NCI-H524 (cell line): Measurements from ENCODE around the gene TBR1.

Experiments used
- DNase-seq, 2 experiments: peaks; one replicate each; lab custom pipeline; 2025; lab: John Stamatoyannopoulos, UW

The TBR1 gene

DNA sequence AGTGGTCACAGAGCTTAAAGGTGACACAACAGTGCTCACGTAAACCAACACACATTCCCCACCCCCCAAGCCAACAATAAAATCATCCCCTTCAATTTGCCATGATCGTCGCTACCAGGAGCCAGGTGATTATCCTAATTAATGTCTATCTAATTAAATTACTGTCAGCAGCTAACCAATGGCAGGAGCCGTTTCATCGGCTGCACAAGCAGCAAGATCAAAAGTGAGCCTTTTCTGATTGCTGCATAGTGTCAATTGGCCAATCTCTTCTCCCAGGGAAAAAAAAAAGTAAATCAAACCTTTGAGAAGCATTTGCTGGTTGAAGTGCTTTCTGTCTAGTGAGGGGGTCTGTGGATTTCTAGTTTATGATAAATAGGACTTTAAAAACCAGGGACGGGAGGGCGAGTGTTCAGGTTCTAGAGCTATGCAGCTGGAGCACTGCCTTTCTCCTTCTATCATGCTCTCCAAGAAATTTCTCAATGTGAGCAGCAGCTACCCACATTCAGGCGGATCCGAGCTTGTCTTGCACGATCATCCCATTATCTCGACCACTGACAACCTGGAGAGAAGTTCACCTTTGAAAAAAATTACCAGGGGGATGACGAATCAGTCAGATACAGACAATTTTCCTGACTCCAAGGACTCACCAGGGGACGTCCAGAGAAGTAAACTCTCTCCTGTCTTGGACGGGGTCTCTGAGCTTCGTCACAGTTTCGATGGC lies at the start of gene TBR1:
Gene TBR1 (plus strand): TSS at position 311 of the 721 bp plus-strand sequence. CDS start 114 bp downstream, at position 425.
- DNase-seq: peak; percentile 27 to 51

GRCh38 chr2:161367675-161368074 lies 48.4 kb upstream of the TBR1 start:
- DNase-seq: no peak

- DNase-seq: no peak
Measured at GRCh38 chr2:161369311-161369710, 46.8 kb upstream of the TBR1 start.

GRCh38 chr2:161370981-161371380 lies 45.1 kb upstream of the TBR1 start:
- no peak for DNase-seq

GRCh38 chr2:161371869-161372268 lies 44.2 kb upstream of the TBR1 start:
- no peak for DNase-seq

DNA sequence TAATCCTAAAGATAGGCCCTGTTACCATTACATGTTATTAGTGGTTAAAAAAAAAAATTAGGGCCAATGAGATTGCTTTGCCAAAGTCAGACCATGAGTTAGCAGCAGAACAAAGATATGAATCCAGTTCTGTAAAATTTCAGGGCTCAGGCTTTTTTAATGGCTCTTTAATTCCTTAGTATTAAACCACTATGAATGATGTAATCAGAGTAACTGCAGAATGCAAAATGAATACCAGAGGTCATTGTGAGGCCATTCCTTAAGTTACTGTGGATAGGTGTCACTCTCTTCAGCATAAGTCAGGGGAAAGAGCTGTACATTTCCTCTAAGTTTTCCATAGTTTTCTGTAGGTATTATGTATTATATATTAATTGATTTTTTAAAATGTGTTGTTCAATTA lies 42.2 kb upstream of the TBR1 start:
- no peak for DNase-seq

DNA sequence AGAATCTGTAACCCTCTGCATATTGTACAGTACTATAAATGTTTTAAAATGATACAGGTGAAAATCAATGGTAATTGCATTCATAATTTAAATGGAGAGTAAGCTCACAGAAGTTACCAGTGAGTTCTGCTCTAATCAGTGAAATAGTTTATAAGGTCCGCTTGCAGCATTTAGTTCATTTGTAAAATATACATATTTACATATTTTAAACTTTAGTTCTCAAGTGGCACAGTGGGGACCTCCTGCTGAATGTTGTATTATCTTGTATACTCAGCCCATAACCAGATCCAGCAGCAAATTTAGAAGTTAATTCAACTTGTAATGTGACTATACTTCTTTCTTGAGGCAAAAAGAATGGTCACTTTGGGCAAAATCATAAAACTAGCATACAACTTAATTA lies 41.7 kb upstream of the TBR1 start:
- no peak for DNase-seq

GRCh38 chr2:161379740-161380139 lies 36.4 kb upstream of the TBR1 start:
- DNase-seq: no peak

DNA sequence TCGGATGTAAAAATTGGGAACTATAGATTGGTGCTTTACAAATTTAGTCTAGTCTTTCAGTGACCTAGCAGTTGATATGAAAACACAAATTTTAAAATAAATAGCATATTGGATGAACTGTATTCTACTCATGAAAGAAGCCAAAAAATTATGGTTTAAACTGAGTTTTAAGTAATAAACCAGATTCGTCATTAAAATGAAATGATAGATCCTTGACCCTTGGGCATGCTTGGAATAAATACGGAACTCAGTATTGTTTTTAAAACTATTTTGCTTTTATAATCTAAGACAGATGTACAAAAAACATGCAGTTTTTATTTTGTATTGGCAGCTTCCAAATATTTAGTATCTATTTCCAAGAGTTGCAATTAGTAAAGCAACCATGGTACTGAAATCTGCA lies 34.6 kb upstream of the TBR1 start:
- no peak for DNase-seq

DNA sequence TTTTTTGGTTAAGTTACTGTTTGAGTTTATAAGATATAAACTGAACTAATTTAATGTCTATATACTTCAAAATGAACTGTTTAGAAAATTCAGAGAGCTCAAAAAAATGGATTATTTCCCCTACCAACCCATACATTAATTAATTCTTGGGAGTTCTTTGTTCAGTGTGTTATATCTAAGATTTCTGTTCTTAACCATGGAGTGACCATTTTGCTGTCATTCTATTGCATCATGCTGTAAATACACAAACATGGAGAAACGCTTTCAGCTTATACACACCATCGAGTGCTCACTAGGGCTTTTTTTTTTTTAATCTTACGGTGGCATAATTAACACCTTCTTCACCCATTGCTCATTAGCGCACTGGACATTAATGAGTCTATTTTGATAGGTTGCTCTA lies 33.4 kb upstream of the TBR1 start:
- no peak for DNase-seq

GRCh38 chr2:161384864-161385263 lies 31.2 kb upstream of the TBR1 start:
- no peak for DNase-seq

- DNase-seq: no peak
Measured at GRCh38 chr2:161386228-161386824, 29.8 kb upstream of the TBR1 start.

DNA sequence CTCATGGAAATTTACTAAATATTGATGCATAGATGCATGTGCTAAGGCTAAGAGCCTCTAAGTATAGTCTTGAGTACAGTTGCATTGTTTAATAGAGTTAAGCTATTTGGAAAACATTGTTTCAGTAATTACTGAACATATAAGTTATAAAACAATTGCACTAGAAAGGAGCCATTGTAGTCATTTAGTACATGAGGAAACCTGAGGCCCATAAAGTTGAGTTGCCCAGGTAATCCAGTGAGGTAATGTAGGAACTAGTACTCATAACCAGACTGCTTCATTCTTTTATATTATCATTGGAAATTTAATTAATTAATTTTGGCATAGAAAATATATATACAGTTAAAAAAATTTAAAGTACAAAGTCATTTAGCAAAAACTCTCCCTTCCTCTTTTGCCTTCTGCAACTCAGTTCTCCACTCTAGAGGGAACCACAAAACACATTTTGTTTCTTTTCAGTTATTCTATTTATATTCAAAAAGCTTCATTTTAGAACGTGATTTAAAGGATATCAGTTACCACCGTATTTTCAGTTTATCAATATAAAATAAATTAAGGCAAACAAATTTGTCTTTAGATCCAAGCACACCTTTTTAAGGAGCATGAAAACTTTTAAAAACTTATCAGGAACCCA lies 27.8 kb upstream of the TBR1 start:
- no peak for DNase-seq

GRCh38 chr2:161391737-161392506 lies 24.2 kb upstream of the TBR1 start:
- DNase-seq: no peak

DNA sequence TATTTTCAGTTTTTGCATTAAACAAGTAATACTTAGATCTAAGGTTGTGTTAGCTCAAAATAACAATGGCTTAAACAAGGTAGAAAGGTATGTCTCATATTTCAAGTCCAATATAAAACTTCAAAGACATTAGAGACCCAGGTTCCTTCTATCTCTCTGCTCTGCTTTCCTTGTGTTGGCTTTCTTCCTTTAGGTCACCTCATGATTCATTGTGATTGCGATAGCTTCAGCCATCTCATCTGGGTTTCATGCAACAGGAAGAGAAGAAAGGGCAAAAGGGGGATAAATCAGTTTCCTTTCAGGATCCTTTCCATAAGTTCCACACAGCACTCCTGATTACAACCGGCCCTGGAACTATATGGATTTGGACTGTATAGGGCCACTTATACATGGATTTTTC lies 16.0 kb upstream of the TBR1 start:
- DNase-seq: no peak

GRCh38 chr2:161402297-161402696 lies 13.8 kb upstream of the TBR1 start:
- no peak for DNase-seq

GRCh38 chr2:161406316-161406715 lies 9.8 kb upstream of the TBR1 start:
- DNase-seq: peak in 1 of 2 experiments; percentile 13

DNA sequence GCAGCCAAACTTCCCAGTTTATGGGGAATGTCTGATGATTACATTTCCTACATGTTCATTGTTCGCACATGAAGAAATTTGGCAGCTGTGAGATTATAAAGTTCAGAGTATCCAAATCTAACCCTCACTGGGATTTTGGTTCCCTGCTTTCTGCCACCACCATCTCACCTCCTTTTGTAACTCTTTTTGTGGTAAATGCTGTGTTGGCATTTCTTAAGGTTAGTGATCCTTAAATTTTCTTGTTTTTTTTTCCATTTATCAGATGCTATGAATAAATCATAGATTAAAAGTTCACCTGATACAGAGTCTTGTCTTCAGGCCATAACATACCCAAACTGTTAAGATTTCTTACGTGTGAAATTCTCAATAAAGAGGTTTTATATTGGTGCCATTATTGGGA lies 8.5 kb upstream of the TBR1 start:
- DNase-seq: no peak

- DNase-seq: no peak
Measured at GRCh38 chr2:161409308-161409907, 6.7 kb upstream of the TBR1 start.

DNA sequence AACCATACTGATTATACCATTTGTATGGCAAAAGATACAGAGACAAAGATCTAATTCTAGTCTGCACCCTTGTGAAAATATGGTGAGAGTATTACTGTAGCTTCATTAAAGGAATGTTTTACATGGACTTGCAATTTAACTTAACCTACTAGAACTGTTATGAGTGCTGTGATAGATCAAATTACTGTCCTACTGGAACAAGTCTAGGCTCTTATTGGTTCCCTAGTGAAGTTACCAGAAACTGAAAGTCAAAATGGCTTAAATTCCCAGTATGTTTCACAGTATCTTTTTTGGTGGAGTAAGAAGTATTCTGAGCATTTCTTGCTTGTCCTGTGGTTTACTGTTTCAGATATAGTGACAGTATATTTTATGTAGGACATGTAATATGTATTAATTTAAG lies 3.8 kb upstream of the TBR1 start:
- DNase-seq: no peak

- peak; percentile 21 to 48 for DNase-seq
Measured at GRCh38 chr2:161414042-161415033, 1.8 kb upstream of the TBR1 start.
